GM12891 (cell line): Measurements from ENCODE around the gene PEAK1.

ENCODE experiments used
- POLR2A ChIP-seq: IDR thresholded peaks from 2 replicates; pipeline ENCODE4 v1.6.1; 2011; ENCODE audit warnings: low read depth, low read length, control low read depth
- POLR2AphosphoS5 ChIP-seq: IDR thresholded peaks from 2 replicates; pipeline ENCODE4 v1.6.1; 2011; ENCODE audit warnings: low read depth, low read length, control low read depth
- SPI1 ChIP-seq: IDR thresholded peaks from 2 replicates; pipeline ENCODE4 v1.6.1; 2011; ENCODE audit warnings: low read depth, low read length, control low read depth
- TAF1 ChIP-seq: IDR thresholded peaks from 2 replicates; pipeline ENCODE4 v1.6.1; 2011; ENCODE audit warnings: low read depth, low read length, control low read depth

- TF ChIP-seq POLR2AphosphoS5 (no peak), POLR2A (no peak), TAF1 (no peak), SPI1 (no peak)
Observed at GRCh38 chr15:77421370-77421700, 1.4 kb upstream of the PEAK1 start.
